Activated naive CD4-positive, alpha-beta T cell treated with anti-CD3 and anti-CD28 coated beads for 36 hours (primary cell): ENCODE results near the gene MGRN1. TPM values are rescaled to one million over a fixed set of nuclear protein-coding genes. Genes with fewer than 3 reads are reported as not detected.
A peak's percentile ranks its signal among the peaks of the same experiment; 100 is the strongest.

ENCODE experiments used
- CTCF ChIA-PET: fragments of 350-600 bp; sonication (Branson Sonifier 250); formaldehyde crosslinking; loops from one replicate; lab custom pipeline; 2021; ENCODE audit warnings: antibody characterized with exemption; lab: Charles Lee
- DNase-seq: peaks from one replicate; pipeline ENCODE4 v3.0.0-alpha.2; 2020
- H3K27ac Mint-ChIP-seq: one replicate; pipeline ENCODE4 v1.8.0; 2021; ENCODE audit warnings: mild to moderate bottlenecking, mixed read lengths
- H3K27me3 Mint-ChIP-seq: one replicate; pipeline ENCODE4 v1.8.0; 2021; ENCODE audit warnings: low read depth, mixed read lengths
- H3K36me3 Mint-ChIP-seq: one replicate; pipeline ENCODE4 v1.8.0; 2021; ENCODE audit warnings: low read depth, mixed read lengths
- H3K4me1 Mint-ChIP-seq: one replicate; pipeline ENCODE4 v1.8.0; 2021; ENCODE audit warnings: low read depth, mixed read lengths
- H3K4me3 Mint-ChIP-seq: one replicate; pipeline ENCODE4 v1.8.0; 2021; ENCODE audit warnings: mild to moderate bottlenecking, moderate library complexity, mixed read lengths
- H3K9me3 Mint-ChIP-seq: one replicate; pipeline ENCODE4 v1.8.0; 2021; ENCODE audit warnings: mixed read lengths
- intact Hi-C: fragments of 100-400 bp; cut with micrococcal nuclease; formaldehyde crosslinking; loops from one replicate; pipeline ENCODE4 v1.15.1; 2023
- total RNA-seq, 2 experiments: library from RNA; stranded (reverse); gene quantifications; one replicate each; pipeline ENCODE4 v1.2.3, GENCODE V29; 2021

Gene MGRN1
- total RNA-seq, 2 experiments from 2014 or later = 46.3 to 48.8 TPM

GRCh38 chr16:4607841-4608703 is 16.6 kb upstream of the MGRN1 start:
- Mint-ChIP-seq H3K9me3 (no peaks in the 10 kb centered on the region), H3K4me1 (peaks cover 3% of the 10 kb centered on the region), H3K27me3 (no peaks in the 10 kb centered on the region), H3K4me3 (no peak overlapping the region), H3K36me3 (no peaks in the 10 kb centered on the region), H3K27ac (no peak overlapping the region)
- intact Hi-C loops = no loop called here
- CTCF ChIA-PET = no interaction called here
- DNase-seq = no peak

DNA sequence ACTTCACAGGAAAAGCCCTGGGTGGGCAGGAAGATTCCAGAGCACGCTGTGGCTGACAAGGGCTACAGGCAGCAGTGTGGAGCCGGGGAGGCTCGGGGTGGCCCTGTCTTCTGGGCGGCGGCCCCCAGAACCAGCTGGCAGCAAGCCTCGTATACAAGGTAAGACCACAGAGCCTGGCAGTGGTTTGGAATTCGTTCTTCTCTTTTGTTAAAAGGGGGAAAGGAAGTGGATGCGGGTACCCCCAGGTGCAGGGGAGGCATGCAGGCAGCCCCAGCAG is 16.0 kb upstream of the MGRN1 start:
- Mint-ChIP-seq H3K4me3 (no peak overlapping the region), H3K27me3 (no peaks in the 10 kb centered on the region), H3K4me1 (peaks cover 5% of the 10 kb centered on the region), H3K27ac (no peak overlapping the region), H3K36me3 (no peaks in the 10 kb centered on the region), H3K9me3 (no peaks in the 10 kb centered on the region)
- intact Hi-C loops = no loop called here
- CTCF ChIA-PET = no interaction called here
- DNase-seq = no peak

- Mint-ChIP-seq H3K27ac (no peak overlapping the region), H3K9me3 (no peaks in the 10 kb centered on the region), H3K4me3 (no peak overlapping the region), H3K4me1 (peaks cover 5% of the 10 kb centered on the region), H3K27me3 (no peaks in the 10 kb centered on the region), H3K36me3 (no peaks in the 10 kb centered on the region)
- CTCF ChIA-PET = interaction anchor here (1.2 kb wide), 1 partner anchor 15 kb away, joined by 4 read pairs; the partner anchor contains the start of gene MGRN1
- intact Hi-C loops = loop anchor here (10.0 kb wide), 1 partner anchor 255 kb away; the partner anchor contains the start of gene PAM16
- no peak for DNase-seq
Measured at GRCh38 chr16:4609200-4610010, 15.2 kb upstream of the MGRN1 start.

- H3K4me1 Mint-ChIP-seq = peaks cover 5% of the 10 kb centered on the region
- H3K27ac Mint-ChIP-seq = no peak overlapping the region
- H3K27me3 Mint-ChIP-seq = no peaks in the 10 kb centered on the region
- no peak overlapping the region for H3K4me3 Mint-ChIP-seq
- intact Hi-C loops = loop anchor here (10.0 kb wide), 1 partner anchor 256 kb away; the partner anchor contains the start of gene PAM16
- CTCF ChIA-PET = interaction anchor here (1.2 to 1.3 kb wide), 2 partner anchors 14 to 346 kb away, joined by 3 to 4 read pairs; partner anchors contain the start of gene MGRN1
- DNase-seq = no peak
- no peaks in the 10 kb centered on the region for H3K9me3 Mint-ChIP-seq
- no peaks in the 10 kb centered on the region for H3K36me3 Mint-ChIP-seq
Measured at GRCh38 chr16:4610011-4611005, 14.3 kb upstream of the MGRN1 start.

DNA sequence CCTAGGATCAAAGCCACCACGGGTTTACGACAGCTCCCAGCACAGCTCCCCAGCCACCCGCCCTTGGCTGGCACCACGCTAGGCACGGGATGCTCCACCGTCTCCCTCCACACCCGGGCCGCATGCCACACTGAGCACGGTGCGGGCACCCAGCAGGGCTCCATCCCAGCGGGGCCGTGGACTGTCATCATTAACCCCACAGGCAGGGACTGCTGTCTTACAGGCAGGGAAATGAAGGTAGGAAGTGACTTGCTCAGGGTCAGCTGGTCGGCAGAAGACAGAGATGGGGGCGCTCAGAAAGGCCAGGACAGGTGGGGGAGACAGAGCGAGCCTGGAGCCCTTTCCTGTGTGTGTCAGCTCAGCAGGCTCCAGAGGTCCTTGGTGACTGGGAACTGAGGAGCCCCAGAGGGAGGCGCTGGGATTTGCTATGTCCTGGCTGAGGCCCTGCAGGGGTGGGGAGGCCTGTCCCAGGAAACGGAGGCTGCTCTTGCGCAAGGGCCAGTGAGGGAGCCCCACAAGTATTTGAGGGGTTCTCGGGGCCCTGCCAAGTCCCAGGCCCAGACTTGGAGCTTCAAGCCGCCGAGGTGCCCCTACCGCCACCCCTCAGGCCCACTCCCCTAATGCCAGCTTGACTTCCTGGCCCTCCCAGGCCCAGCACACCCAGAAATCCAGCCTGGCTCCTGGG is 13.1 kb upstream of the MGRN1 start:
- no peak overlapping the region for H3K4me3 Mint-ChIP-seq
- CTCF ChIA-PET = interaction anchor here (1.3 kb wide), 1 partner anchor 344 kb away, joined by 3 read pairs; no protein-coding TSS in a partner anchor
- intact Hi-C loops = loop anchor here (10.0 kb wide), 1 partner anchor 257 kb away; the partner anchor contains the start of gene PAM16
- H3K27ac Mint-ChIP-seq = no peak overlapping the region
- no peak for DNase-seq
- no peaks in the 10 kb centered on the region for H3K36me3 Mint-ChIP-seq
- peaks cover 11% of the 10 kb centered on the region for H3K4me1 Mint-ChIP-seq
- H3K9me3 Mint-ChIP-seq = no peaks in the 10 kb centered on the region
- no peaks in the 10 kb centered on the region for H3K27me3 Mint-ChIP-seq

- H3K4me1 Mint-ChIP-seq = peaks cover 15% of the 10 kb centered on the region
- H3K4me3 Mint-ChIP-seq = no peak overlapping the region
- no peaks in the 10 kb centered on the region for H3K9me3 Mint-ChIP-seq
- intact Hi-C loops = loop anchor here (10.0 kb wide), 1 partner anchor 258 kb away; the partner anchor contains the start of gene PAM16
- no peak overlapping the region for H3K27ac Mint-ChIP-seq
- DNase-seq = no peak
- H3K27me3 Mint-ChIP-seq = no peaks in the 10 kb centered on the region
- no peaks in the 10 kb centered on the region for H3K36me3 Mint-ChIP-seq
- CTCF ChIA-PET = interaction anchor here (0.6 kb wide), 1 partner anchor 63 kb away, joined by 3 read pairs; no protein-coding TSS in a partner anchor
Measured at GRCh38 chr16:4612474-4612931, 12.1 kb upstream of the MGRN1 start.

GRCh38 chr16:4612977-4613635 is 11.5 kb upstream of the MGRN1 start:
- peaks cover 19% of the 10 kb centered on the region for H3K4me1 Mint-ChIP-seq
- no peak overlapping the region for H3K27ac Mint-ChIP-seq
- CTCF ChIA-PET = interaction anchor here (0.6 kb wide), 1 partner anchor 63 kb away, joined by 3 read pairs; no protein-coding TSS in a partner anchor
- H3K36me3 Mint-ChIP-seq = no peaks in the 10 kb centered on the region
- intact Hi-C loops = loop anchor here (10.0 kb wide), 1 partner anchor 258 kb away; the partner anchor contains the start of gene PAM16
- no peak for DNase-seq
- H3K9me3 Mint-ChIP-seq = no peaks in the 10 kb centered on the region
- H3K4me3 Mint-ChIP-seq = peak overlapping the region; percentile 74
- H3K27me3 Mint-ChIP-seq = no peaks in the 10 kb centered on the region

DNA sequence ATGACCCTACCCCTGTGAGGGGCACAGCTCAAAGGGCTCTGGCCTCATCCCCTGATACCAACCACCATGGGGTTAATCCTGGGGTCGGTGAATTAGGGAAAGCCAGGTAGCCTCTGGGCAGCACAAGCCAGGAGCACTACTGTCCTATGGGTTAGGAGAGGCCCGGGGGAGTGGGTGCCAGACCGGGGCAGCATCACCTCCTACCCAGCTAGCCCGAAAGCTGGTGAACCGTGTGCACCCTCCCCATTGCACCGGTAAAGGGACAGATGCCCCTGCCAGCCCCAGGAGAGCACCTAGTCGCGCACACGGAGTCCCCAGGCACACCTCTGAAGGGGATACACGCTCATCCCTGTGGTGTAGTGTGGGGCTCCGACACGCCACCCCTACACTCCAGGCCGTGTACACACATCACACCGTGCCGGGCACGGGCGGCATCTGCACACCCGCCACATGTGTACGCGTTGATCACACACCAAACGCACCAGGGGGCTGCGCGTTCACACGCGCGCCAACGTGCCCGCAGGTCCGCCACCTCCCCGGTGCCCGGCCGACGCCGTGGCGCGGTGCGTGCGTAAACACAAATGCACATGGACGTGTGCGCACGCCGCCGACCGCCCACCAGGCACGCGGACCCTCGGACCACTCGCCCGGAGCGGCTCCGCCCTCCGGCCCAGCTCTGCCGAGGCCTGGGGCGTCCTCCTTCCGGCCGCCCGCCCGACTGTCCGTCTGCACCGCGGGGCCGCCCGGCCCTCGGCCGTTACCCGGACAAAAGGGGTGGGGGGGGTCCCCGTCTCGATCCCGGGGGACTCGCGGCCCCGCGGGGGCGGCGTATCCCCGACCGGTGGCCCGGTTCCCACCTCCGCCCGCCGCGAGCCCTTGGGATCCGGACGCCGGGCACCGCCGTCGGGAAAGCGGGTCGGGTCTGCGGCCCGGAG is 10.7 kb upstream of the MGRN1 start:
- CTCF ChIA-PET = interaction anchor here (3.7 kb wide), 1 partner anchor 10 kb away, joined by 19 read pairs; the partner anchor contains the start of gene MGRN1
- Mint-ChIP-seq H3K4me1 (peaks cover 23% of the 10 kb centered on the region), H3K27ac (no peak overlapping the region), H3K27me3 (no peaks in the 10 kb centered on the region), H3K36me3 (no peaks in the 10 kb centered on the region), H3K4me3 (peak overlapping the region; percentile 74), H3K9me3 (no peaks in the 10 kb centered on the region)
- DNase-seq = peak; percentile 42
- intact Hi-C loops = loop anchor here (10.0 kb wide), 1 partner anchor 259 kb away; the partner anchor contains the start of gene PAM16

DNA sequence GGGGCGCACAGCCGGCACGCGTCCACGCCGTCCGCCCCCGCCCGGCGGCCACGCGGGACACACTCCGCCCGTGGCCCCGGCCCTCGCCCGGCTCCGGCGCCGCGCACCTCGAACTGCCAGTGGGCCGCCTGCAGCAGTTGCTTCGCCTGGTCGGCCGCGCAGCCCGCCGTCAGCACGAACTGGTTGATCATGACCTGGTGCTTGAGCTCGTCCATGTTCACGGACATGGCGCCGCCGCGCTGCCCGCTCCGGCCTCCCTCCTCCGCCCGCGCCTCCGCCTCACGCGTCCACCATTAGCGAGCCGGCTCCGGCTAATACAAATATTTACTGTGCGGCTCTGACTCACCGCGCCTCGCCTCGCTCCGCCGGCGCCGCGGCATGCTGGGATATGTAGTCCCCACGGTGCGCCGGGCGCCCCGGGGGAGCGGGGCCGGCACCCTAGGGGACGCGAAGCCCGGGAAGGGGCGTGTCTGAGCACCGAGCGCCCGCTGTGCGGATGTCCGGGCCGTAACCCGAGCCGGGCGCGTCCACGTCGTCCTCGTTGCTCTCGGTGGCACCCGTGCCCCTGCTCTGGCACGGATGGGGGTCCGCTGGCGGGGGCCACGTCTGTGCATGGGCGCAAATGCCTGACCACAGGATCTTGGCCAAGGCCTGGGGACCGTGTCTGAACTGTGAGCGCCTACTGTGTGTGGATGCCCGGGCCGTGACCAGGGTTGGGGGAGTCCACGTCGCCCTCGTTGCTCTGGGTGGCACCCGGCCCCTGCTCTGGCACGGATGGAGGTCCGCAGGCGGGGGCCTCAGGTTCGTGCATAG is 9.8 kb upstream of the MGRN1 start, which contains the start of gene UBALD1:
Gene UBALD1 (minus strand): TSS at position 318 of the 813 bp plus-strand sequence. CDS start 91 bp downstream, at position 227.
- Mint-ChIP-seq H3K9me3 (no peaks in the 10 kb centered on the region), H3K36me3 (no peaks in the 10 kb centered on the region), H3K4me1 (peaks cover 23% of the 10 kb centered on the region), H3K27me3 (no peaks in the 10 kb centered on the region), H3K27ac (peak within 1 kb of the TSS; percentile 92), H3K4me3 (peak within 1 kb of the TSS; percentile 89)
- intact Hi-C loops = loop anchor here (10.0 kb wide), 1 partner anchor 260 kb away; the partner anchor contains the start of gene PAM16
- CTCF ChIA-PET = interaction anchor here (0.8 to 3.7 kb wide), 2 partner anchors 10 to 147 kb away, joined by 5 to 19 read pairs; partner anchors contain the start of gene MGRN1
- DNase-seq = peak; percentile 85
